Measurements from ENCODE around the gene REXO5.

REXO5 gene

GRCh38 chr16:20870122-20870820 is 63.9 kb downstream of the REXO5 start:
- no peak overlapping the region for H3K4me3 ChIP-seq (replicated peaks; ENCODE audit: low read depth, low read length)
- no peak for TF ChIP-seq CTCF (IDR thresholded peaks at IDR 0.05; ENCODE audit: low read length, missing control alignments)
- no peak for DNase-seq (ENCODE audit: low read depth)

- no peak for DNase-seq (ENCODE audit: low read depth)
- TF ChIP-seq CTCF (IDR thresholded peaks at IDR 0.05; ENCODE audit: low read length, missing control alignments) = no peak
- H3K4me3 ChIP-seq (replicated peaks; ENCODE audit: low read depth, low read length) = no peak overlapping the region
Observed at GRCh38 chr16:20871258-20871657, 64.9 kb downstream of the REXO5 start.

- no peak for DNase-seq (ENCODE audit: low read depth)
- TF ChIP-seq CTCF (IDR thresholded peaks at IDR 0.05; ENCODE audit: low read length, missing control alignments) = no peak
- H3K4me3 ChIP-seq (replicated peaks; ENCODE audit: low read depth, low read length) = no peak overlapping the region
Observed at GRCh38 chr16:20871941-20872815, 65.9 kb downstream of the REXO5 start.

- no peak overlapping the region for H3K4me3 ChIP-seq (replicated peaks; ENCODE audit: low read depth, low read length)
- no peak for TF ChIP-seq CTCF (IDR thresholded peaks at IDR 0.05; ENCODE audit: low read length, missing control alignments)
Observed at GRCh38 chr16:20873331-20873730, 67.0 kb downstream of the REXO5 start.

GRCh38 chr16:20874088-20874581 is 67.8 kb downstream of the REXO5 start:
- no peak overlapping the region for H3K4me3 ChIP-seq (replicated peaks; ENCODE audit: low read depth, low read length)
- DNase-seq (ENCODE audit: low read depth) = no peak
- TF ChIP-seq CTCF (IDR thresholded peaks at IDR 0.05; ENCODE audit: low read length, missing control alignments) = no peak

More at GRCh38 chr16:20873331-20873730, 67.0 kb downstream of the REXO5 start:
- no peak for DNase-seq (ENCODE audit: low read depth)

GRCh38 chr16:20875355-20875650 is 69.0 kb downstream of the REXO5 start:
- no peak for DNase-seq (ENCODE audit: low read depth)
- H3K4me3 ChIP-seq (replicated peaks; ENCODE audit: low read depth, low read length) = no peak overlapping the region
- no peak for TF ChIP-seq CTCF (IDR thresholded peaks at IDR 0.05; ENCODE audit: low read length, missing control alignments)
